RKO (cell line): ENCODE measurements around the gene PAH.

Experiments used
- DNase-seq: peaks from one replicate; pipeline ENCODE4 v3.0.0-alpha.2; 2016; ENCODE audit warnings: low spot score

Gene PAH

DNA sequence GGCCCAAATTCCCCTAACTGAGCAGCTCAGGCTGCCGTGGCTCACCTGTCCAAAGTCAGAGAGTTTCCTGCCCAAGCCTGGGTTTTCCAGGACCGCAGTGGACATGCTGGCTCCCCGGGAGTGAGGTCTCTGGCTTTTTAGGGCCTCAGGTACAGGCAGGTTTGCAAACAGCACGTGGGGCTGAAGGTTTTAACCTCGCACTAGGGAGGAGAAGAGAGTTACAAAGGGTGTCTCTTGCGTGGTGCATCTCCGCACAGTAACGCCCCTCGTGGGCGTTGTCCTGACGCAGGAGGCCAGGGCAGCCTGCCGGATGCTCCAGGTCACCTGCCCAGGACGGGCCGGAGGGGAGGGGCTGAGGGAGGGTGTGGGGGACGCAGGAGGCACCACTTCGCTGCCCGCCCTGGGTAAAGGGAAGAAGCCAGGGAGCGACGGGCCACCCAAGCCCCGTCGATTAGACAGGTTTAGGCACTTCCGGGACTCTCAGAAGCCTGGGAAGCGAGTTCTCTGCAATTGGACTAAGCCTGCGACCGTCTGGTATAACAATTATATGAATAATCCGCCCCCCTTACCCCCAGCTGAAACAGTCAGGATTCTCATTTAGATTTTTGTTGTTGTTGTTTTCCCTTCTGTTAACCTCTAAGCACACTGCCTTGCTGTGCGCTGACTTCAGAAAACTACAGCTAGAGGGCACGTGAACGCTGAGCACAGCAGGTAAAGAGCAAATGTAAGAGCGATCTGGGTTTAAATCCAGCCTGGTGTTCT lies at the start of gene PAH:
Gene PAH, minus strand, starts transcription at position 219 of the 762 bp plus-strand sequence. Its CDS starts 114 bp downstream, at position 105.
- no peak for DNase-seq

- no peak for DNase-seq
Observed at GRCh38 chr12:102966200-102966863, 49.3 kb upstream of the PAH start.

GRCh38 chr12:102965281-102966155 lies 48.5 kb upstream of the PAH start:
- DNase-seq, result no peak

DNA sequence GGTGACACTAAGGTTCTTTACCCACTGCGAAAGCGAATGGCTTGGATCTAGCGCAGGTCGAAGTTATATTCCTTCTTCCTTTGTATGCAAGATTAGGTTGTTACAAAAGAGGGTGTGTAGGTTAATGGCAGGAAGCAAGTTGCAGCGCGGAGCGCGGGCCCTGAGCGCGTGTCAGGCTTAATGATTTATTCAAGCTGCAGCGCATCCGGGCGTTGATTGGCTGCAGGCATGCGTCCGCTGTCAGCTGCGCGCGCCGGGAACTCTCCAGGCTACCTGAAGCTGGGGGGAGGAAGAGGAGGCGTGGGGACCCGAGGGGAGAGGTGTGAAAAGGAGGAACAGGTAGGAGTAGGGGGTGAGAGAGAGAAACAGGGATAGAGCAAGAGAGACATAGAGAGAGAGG lies 47.8 kb upstream of the PAH start:
- no peak for DNase-seq

GRCh38 chr12:102963796-102964195 lies 46.8 kb upstream of the PAH start:
- DNase-seq, result no peak

DNA sequence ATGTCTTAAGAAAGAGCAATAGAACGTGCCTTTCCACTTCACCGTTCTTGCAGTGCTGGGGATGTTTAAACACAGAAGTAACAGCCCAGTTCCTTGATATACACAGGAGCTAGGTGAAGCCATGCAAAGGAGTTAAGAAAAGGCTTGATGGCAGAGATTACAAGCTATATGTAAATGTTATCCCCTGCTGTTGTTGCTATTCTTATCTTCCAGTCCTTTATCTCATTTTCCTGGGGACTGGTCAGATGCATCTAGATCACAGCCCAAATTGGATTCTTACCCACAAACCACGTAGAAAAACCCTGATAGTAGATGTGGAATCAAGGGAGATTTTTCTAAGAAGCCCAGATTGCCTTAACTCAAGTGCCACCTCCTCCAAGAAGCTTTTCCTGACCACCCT lies 45.9 kb upstream of the PAH start:
- DNase-seq, result no peak

GRCh38 chr12:102962532-102962931 lies 45.5 kb upstream of the PAH start:
- no peak for DNase-seq

DNA sequence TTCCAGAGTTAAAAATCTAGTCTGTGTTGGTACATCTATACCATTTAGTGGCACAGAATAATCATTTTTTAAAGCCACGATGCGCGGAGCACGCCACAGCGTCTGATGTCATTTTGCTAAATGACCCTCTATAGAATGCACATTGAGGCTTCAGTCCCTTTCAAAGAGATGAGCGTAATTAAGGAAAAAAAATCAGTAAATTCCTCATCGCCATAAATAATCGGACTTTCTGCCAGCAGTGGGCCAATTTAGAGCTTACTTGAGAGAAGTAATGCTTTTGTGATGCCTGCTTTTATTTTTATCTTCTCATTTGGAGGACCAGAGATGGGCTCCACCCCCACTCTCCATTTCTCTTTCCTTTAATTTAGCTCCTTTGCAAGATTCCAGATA lies 44.4 kb upstream of the PAH start:
- no peak for DNase-seq

GRCh38 chr12:102960766-102961465 lies 43.9 kb upstream of the PAH start:
- DNase-seq, result no peak

- no peak for DNase-seq
Observed at GRCh38 chr12:102959391-102959790, 42.3 kb upstream of the PAH start.

- DNase-seq, result no peak
Observed at GRCh38 chr12:102958830-102959176, 41.8 kb upstream of the PAH start.

DNA sequence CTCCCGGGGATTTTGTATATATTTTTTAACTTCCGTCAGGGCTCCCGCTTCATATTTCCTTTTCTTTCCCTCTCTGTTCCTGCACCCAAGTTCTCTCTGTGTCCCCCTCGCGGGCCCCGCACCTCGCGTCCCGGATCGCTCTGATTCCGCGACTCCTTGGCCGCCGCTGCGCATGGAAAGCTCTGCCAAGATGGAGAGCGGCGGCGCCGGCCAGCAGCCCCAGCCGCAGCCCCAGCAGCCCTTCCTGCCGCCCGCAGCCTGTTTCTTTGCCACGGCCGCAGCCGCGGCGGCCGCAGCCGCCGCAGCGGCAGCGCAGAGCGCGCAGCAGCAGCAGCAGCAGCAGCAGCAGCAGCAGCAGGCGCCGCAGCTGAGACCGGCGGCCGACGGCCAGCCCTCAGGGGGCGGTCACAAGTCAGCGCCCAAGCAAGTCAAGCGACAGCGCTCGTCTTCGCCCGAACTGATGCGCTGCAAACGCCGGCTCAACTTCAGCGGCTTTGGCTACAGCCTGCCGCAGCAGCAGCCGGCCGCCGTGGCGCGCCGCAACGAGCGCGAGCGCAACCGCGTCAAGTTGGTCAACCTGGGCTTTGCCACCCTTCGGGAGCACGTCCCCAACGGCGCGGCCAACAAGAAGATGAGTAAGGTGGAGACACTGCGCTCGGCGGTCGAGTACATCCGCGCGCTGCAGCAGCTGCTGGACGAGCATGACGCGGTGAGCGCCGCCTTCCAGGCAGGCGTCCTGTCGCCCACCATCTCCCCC lies 41.2 kb upstream of the PAH start:
- no peak for DNase-seq

DNA sequence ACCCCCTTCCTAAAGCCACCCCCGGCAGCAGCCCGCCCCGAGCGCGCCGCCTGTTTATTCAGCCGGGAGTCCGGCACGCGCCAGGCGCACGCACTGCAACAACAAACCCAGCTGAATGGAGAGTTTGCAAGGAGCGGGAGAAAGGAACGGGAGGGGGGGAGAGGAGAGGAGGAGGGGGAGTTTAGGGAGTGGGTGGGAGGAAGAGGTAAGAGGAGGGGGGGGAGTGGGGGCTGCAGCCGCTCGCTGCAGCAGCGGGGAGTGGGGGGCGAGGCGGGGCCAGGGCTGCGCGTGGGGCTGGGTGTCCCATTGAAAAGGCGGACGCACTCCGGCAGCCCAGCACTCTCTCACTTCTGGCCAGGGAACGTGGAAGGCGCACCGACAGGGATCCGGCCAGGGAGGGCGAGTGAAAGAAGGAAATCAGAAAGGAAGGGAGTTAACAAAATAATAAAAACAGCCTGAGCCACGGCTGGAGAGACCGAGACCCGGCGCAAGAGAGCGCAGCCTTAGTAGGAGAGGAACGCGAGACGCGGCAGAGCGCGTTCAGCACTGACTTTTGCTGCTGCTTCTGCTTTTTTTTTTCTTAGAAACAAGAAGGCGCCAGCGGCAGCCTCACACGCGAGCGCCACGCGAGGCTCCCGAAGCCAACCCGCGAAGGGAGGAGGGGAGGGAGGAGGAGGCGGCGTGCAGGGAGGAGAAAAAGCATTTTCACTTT lies 40.5 kb upstream of the PAH start, which contains the start of gene ASCL1:
Gene ASCL1, plus strand, starts transcription at position 336 of the 712 bp plus-strand sequence. CDS start 571 bp downstream, outside the sequence.
- no peak for DNase-seq

DNA sequence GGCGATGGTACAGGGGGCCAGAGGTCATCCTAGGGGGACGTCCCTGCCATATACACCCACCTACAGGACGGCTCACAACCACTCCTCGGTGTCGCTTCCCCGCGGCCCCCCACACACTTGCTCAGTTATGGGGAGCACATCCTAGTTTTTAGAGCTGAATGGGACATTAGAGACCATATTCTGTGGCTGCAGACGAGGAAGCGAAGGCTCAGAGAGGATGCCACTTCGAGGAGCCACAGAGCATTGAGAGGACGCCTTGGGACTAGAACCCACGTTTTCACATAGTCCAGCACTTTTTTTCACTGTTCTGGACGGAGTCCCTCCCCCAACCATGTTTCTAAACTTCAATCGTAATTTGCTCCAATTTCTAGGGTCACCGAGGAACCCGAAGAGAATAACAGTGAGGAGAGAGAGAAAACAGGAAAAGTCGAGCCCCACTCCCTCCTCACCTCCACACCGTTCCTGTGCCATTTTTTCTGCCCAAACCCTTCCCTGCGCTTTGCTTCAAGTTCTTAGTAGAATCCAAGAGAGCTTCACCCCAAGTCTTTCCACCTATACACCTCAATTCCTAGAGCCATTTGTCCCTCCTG lies 39.8 kb upstream of the PAH start:
- DNase-seq, result no peak

- DNase-seq, result no peak
Observed at GRCh38 chr12:102955926-102956737, 39.1 kb upstream of the PAH start.

- no peak for DNase-seq
Observed at GRCh38 chr12:102954134-102954533, 37.1 kb upstream of the PAH start.

DNA sequence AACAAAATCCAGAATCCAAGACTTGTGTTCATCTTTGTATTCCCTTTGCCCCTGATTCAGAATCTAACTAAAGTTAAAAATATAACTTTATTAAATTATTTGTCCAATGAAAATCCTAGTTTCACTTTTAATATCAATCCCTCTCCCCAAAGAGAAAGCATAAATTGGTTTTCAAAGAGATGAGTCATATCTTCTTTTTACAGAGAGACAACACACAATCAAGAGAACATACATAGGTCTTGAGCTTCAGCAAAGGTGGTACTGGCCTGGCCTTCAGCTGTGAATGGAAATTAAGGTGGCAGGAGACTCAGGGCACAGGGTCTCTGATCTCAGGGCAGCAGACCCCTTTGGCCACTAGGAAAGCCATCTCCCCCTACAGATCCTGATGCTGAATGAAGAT lies 36.2 kb upstream of the PAH start:
- DNase-seq, result no peak

DNA sequence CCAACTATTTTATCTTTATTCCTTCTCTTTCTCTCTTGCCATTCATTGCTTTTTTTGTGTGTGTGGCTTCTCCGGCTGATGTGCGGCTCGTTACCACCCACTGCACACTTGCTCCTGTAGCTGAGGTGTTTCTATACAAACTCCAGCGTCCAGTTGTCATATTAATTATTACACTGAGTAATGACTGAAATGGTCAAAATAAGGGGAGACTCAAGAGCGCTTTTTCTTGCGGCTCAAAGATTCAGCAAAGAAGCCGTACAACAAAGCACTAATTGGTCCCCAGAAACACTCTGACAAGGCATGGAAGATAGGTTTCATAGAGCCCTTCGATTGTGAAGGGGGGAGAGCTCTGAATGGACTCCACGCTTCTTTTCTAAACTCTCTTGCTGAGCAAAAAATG lies 34.8 kb upstream of the PAH start:
- DNase-seq, result no peak

DNA sequence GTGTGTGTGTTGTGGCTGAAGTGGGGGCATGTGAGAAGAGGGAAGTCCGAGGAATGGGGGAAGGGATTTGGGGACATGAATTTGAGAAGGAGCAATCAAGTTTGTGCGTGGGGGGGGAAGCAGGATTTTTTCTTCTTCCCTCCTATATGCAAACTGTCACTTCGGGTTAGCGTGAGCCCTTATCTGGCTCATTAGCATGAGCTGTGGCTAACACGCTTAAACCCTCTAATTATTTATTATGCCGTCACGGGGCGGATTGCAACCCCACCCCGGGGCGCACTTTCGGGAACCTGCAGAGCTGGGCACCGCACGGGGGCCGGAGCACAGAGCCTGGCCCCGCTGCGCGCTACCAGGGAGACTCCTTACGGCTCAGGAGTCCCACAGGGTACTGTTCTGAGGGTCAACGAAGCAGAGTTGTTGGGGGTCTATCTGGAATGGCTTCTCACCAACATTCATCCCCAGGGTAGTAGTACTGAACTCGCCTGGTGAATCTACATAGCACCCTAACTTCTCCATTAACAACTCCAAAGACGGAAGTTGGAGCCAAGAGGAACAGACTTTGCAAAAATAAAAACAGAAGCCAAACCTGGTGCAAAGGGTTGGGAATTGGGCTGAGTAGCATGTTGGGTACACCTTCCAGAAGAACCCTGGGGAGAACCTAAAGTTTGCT lies 34.0 kb upstream of the PAH start:
- no peak for DNase-seq
